ENCODE data around the gene LEO1.

Gene LEO1

GRCh38 chr15:51907136-51907862 is 64.3 kb downstream of the LEO1 start:
- H3K36me3 ChIP-seq (ENCODE audit: control insufficient read depth, insufficient read depth, low read length) = peaks cover 2% of the 10 kb centered on the region
- H3K9ac ChIP-seq (ENCODE audit: low read length) = no peak overlapping the region
- no peaks in the 10 kb centered on the region for H3K27me3 ChIP-seq (ENCODE audit: control insufficient read depth, insufficient read depth, low read length)
- H3K4me1 ChIP-seq (ENCODE audit: control insufficient read depth, insufficient read depth, low read length) = peaks cover 2% of the 10 kb centered on the region
- no peak overlapping the region for H3K4me3 ChIP-seq (ENCODE audit: low read length)
- H3K27ac ChIP-seq (ENCODE audit: low read depth, low read length) = no peak overlapping the region

GRCh38 chr15:51904931-51905330 is 66.6 kb downstream of the LEO1 start:
- Histone ChIP-seq H3K9ac (ENCODE audit: low read length) (no peak overlapping the region), H3K4me1 (ENCODE audit: control insufficient read depth, insufficient read depth, low read length) (peaks cover 2% of the 10 kb centered on the region), H3K27me3 (ENCODE audit: control insufficient read depth, insufficient read depth, low read length) (no peaks in the 10 kb centered on the region), H3K27ac (ENCODE audit: low read depth, low read length) (no peak overlapping the region), H3K36me3 (ENCODE audit: control insufficient read depth, insufficient read depth, low read length) (peaks cover 7% of the 10 kb centered on the region), H3K4me3 (ENCODE audit: low read length) (no peak overlapping the region)

- peaks cover 2% of the 10 kb centered on the region for H3K4me1 ChIP-seq (ENCODE audit: control insufficient read depth, insufficient read depth, low read length)
- H3K36me3 ChIP-seq (ENCODE audit: control insufficient read depth, insufficient read depth, low read length) = peaks cover 7% of the 10 kb centered on the region
- H3K27ac ChIP-seq (ENCODE audit: low read depth, low read length) = no peak overlapping the region
- no peaks in the 10 kb centered on the region for H3K27me3 ChIP-seq (ENCODE audit: control insufficient read depth, insufficient read depth, low read length)
- no peak overlapping the region for H3K4me3 ChIP-seq (ENCODE audit: low read length)
- H3K9ac ChIP-seq (ENCODE audit: low read length) = no peak overlapping the region
Observed at GRCh38 chr15:51904421-51904820, 67.2 kb downstream of the LEO1 start.

- Histone ChIP-seq H3K4me1 (ENCODE audit: control insufficient read depth, insufficient read depth, low read length) (peaks cover 1% of the 10 kb centered on the region), H3K9ac (ENCODE audit: low read length) (no peak overlapping the region), H3K27ac (ENCODE audit: low read depth, low read length) (no peak overlapping the region), H3K4me3 (ENCODE audit: low read length) (no peak overlapping the region), H3K27me3 (ENCODE audit: control insufficient read depth, insufficient read depth, low read length) (no peaks in the 10 kb centered on the region), H3K36me3 (ENCODE audit: control insufficient read depth, insufficient read depth, low read length) (no peaks in the 10 kb centered on the region)
Observed at GRCh38 chr15:51889486-51889885, 82.1 kb downstream of the LEO1 start.

GRCh38 chr15:51888593-51889195 is 82.9 kb downstream of the LEO1 start:
- H3K9ac ChIP-seq (ENCODE audit: low read length) = no peak overlapping the region
- no peak overlapping the region for H3K4me3 ChIP-seq (ENCODE audit: low read length)
- no peaks in the 10 kb centered on the region for H3K36me3 ChIP-seq (ENCODE audit: control insufficient read depth, insufficient read depth, low read length)
- no peak overlapping the region for H3K27ac ChIP-seq (ENCODE audit: low read depth, low read length)
- no peaks in the 10 kb centered on the region for H3K27me3 ChIP-seq (ENCODE audit: control insufficient read depth, insufficient read depth, low read length)
- peaks cover 6% of the 10 kb centered on the region for H3K4me1 ChIP-seq (ENCODE audit: control insufficient read depth, insufficient read depth, low read length)
